G401 (cell line): ENCODE data around the gene PDCL3. TPM values are rescaled to one million over a fixed set of nuclear protein-coding genes. Genes with fewer than 3 reads are reported as not detected.

ENCODE experiments used
- DNase-seq: peaks from one replicate; pipeline ENCODE4 v3.0.0-alpha.2; 2015; ENCODE audit warnings: low spot score
- in situ Hi-C: cut with HindIII; loops from 2 replicates; pipeline ENCODE4 v1.10.0; 2016; ENCODE audit warnings: low sequenced_read_pairs, mixed read lengths
- total RNA-seq: library from RNA; depleted of rRNA; stranded (reverse); fragments of >200 nt; shearing (Covaris generic); gene quantifications from 2 replicates; pipeline ENCODE4 v1.2.3, GENCODE V29; 2014; rRNA removed

PDCL3 gene
- total RNA-seq: 3.1 and 19.1 TPM in 2 replicates

DNA sequence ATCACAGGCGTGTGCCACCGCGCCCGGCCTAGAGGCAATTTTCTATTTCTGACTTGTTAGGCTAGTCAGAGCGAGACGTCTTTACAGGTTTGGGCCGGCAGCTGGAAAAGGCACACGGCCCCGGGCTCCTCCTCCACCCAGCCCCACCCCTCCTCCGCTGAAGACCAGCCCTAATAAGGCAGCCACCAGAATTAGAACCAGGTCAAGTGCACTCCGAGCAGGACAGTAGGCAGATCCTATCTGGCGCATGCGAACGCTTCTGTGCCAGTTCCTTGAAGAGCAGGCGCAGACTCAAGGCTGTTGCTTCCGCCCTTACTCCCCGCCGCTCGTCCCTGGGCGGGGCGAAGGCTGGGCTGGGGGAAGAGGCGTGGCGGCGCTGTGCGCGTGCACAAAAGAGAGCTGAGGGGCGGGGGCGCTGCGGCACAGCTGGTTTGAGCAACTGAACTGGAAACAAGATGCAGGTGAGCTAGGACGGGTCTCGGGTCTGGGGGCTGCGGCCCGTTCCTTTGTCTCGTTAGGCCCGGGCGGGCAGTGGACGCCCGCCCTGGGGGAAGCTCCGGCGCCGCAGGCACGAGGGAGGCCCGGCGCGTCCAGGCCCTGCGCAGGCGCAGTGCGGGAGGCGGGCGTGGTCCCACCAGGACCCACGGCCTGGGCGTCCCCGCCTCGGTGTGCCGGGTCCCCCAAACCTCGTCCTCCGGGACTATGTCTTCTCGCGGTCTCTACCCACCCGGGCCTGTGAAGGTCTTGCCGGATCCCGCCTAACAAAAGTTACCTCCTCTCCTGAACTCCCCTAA, at the start of gene PDCL3:
Gene PDCL3 (plus strand): TSS at position 381 of the 794 bp plus-strand sequence. CDS start 75 bp downstream, at position 456.
- peak; percentile 99 for DNase-seq
- in situ Hi-C loops: no loop called here

DNA sequence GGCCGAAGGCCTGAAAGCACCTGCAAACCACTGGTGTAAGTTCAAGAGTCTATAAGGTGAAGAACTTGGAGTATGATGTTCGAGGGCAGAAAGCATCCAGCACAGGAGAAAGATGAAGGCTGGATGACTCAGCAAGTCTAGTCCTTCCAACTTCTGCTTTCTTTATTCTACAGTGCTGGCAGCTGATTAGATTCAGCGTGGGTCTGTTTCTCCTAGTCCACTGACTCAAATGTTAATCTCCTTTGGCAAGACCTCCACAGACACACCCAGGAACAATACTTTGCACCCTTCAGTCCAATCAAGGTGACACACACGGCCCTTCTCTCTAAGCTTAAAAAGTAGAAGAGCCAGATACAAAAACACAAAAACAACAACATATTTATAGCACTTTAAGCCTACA, 49.1 kb upstream of the PDCL3 start:
- DNase-seq: no peak
- in situ Hi-C loops: no loop called here

DNA sequence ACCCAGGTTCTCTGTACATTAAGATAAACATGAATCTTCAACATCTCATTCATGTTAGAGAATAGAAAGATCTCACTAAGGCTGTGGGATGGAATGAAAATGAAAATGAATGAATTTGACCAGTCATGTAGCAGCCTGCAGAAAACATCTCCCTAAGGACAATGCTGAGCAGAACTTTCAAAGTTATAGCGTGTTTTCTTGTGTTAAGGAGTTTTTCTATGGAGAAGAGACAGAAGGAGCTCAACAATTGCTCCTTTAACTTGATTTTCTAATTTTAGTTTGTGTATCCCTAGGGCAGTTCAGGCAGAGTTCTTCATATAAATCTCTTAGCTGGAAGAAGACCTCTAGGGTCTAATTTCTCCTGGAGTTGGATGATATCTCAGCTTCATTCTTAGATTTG, 45.2 kb upstream of the PDCL3 start:
- no peak for DNase-seq
- in situ Hi-C loops: no loop called here

DNA sequence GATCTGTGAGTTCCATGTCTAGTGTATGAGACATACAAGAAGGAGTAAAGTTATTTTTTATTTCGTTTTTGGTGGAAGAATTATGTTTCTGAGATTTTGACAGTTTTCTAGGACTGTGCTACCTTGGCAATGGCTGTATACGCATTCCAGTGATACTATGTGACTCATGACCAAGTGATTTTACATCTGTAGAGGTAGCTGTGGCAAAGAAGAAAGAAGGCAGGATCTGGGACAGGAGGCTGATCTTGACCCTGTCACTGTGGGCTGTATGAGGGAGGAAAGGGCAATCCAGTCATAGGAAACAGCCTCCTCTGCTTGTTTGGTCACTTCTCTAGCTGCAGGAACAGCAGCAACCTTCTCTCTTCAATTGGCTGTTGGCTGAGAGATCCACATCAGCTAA, 44.0 kb upstream of the PDCL3 start:
- DNase-seq: no peak
- in situ Hi-C loops: no loop called here

DNA sequence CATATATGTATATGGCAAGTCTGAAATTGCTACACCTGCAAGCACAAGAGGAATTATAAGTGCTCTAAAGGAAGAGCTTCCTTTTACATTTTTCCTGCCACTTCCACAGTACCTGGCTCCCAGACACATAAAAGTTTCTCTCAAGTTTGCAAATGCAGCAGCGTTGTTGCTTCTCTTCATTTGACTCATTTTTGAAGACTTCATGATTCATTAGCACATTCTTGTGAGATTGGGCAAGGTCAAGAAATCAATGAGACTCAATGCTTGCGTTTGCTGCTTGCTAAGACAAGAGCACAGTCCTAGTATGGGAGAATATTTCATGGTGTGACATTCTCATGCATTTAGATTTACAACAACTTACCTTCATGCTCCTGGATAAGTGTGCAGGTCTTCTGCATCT, 42.6 kb upstream of the PDCL3 start:
- in situ Hi-C loops: no loop called here

DNA sequence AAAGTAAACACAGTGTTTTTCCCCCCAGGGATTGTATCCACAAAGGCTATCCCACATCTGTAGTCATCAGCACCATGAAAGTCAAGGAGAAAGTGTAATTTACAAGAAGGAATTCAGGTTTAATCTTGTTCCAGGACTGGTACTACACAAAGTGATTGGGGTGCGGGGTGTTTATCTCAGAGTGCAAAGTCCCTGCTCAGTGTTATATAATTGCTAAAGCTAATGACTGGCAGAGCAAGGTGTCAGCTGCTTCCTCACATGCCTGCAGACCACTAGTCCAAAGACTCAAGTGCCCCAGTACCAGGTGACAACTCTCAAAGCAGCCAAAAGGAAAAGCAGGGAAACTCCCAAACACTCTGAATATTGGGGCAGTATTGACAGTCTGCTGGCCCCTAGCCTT, 40.4 kb upstream of the PDCL3 start:
- in situ Hi-C loops: no loop called here
- no peak for DNase-seq

More for the DNA sequence above, 42.6 kb upstream of the PDCL3 start:
- no peak for DNase-seq

DNA sequence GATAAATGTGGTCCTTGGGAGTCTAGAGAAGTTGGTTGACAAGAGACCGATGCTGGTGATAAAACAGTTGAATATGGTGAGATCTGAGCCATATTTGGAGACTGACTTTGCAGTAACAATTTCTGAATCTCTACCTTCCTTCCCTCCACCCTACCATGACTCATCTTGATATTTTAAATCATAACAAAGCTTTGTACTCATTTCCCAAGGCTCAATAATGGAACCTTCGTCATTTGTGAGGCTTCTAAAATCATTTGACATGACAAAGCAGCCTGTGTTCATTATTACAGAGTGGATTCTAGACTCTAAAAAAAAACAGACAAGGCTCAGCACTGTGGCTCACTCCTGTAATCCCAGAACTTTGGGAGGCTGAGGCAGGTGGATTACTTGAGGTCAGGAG, 38.5 kb upstream of the PDCL3 start:
- in situ Hi-C loops: no loop called here
- no peak for DNase-seq

DNA sequence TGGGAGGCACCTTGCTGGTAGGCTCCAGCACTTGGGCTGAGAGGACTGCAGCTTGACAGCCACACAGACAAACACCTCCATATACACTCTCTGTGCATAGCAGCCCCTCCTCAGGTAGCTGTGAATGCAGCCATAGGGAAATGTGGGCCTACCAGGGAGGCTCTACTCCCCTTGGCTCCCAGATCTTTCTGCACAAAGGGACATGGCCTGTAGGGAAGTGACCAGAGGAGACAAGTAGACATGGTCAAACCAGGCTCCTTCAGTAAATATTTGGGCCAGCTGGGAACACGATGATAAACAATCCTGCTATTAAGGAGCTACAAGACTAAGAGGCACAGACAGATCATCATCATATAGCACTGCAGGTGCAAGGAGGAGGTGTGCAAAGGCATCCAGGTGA, 35.9 kb upstream of the PDCL3 start:
- in situ Hi-C loops: no loop called here
- no peak for DNase-seq

DNA sequence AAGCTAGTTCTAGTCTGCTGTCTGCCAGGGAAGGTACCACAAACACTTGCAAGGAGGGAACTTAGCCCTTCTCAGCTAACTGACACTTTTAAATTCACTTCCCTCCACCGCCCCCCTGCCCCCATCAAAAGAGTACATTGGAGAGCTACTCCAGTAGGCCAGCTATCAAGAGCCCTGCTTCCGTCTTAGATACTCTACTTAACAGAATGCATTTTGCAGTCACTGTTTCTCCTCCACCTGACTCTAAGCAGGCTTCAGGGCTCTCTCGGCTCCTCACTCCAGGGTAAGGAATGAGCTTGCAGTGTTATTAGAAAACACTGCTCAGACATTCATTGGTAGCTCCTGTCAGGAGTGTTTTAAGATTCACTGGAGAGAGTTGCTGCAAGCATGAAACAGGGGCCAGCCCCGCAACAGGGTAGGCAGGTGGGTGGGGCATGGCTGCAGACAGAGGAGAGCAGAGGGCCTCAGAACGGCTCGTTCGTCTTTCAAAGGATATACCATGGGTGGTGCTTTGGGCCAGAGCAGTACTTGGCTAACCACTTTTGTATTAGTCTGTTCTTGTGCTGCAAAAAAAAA, 35.3 kb upstream of the PDCL3 start:
- DNase-seq: no peak
- in situ Hi-C loops: no loop called here

DNA sequence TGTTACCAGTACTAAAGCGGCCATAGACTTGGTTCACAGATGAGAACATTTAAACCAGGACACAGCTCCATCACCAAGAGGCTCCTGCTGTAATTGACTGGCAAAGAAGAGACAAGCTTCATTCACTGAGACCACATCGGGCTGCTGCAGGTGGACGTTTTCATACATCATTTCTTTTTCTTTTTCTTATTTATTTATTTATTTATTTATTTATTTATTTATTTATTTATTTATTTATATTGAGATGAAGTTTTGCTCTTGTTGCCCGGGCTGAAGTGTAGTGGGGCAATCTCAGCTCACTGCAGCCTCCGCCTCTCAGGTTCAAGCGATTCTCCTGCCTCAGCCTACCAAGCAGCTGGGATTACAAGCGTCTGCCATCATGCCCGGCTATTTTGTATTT, 33.6 kb upstream of the PDCL3 start:
- in situ Hi-C loops: no loop called here
- DNase-seq: no peak

DNA sequence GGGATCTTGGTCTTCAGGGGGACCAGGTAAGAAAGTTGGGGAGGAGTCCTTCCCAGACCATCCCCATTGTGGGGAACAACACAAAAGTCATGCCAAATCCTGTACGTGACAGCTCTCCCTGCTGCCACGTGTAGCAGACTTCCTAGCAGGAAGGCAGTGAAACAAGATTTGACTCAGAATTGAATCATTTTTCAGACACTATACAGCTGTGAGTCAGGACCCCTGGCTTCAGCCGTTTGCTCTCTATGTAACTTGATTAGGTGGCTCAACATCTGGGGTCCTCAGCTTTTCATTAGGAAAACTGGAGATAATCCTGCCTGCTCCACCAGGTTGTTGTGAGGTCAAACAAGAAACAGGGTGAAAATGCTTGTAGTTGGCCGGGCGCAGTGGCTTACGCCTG, 32.9 kb upstream of the PDCL3 start:
- no peak for DNase-seq
- in situ Hi-C loops: no loop called here

DNA sequence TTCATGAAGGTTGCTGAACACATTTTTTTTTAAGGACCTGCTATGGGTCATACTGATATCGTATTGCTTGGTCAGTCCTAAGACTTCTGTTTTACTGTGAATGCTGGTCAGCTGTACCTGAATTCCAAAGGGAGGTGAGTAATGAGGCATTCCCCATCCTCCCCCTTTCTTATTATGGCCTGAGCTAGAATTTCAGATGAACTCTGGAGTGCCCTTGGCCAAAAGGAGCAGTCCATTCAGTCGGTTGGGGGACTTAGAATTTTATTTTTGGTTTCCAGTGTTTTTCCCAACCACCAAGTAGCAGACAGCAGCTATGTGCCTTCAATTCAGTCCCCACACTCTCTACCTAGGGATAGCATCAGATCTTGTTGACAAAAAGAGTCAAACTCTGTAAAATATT, 26.9 kb upstream of the PDCL3 start:
- in situ Hi-C loops: no loop called here
- no peak for DNase-seq

DNA sequence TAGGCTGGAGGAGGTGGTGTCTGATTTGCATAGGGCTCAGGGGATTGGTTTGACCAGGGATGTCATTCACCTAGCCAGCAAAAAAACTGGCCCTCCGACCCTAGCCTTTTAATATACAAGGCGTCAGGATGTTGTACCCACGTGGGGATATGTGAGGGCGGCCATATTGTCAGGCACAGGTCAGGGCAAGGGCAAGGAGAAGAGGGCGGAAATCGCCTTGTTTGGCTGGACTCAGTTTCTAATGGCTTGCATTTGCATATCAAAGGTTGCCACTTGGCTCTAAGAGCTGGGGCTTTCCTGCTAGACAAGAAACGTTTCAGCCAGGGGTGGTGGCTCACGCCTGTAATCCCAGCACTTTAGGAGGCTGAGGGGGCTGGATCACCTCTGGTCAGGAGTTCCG, 24.9 kb upstream of the PDCL3 start:
- in situ Hi-C loops: no loop called here
- no peak for DNase-seq

DNA sequence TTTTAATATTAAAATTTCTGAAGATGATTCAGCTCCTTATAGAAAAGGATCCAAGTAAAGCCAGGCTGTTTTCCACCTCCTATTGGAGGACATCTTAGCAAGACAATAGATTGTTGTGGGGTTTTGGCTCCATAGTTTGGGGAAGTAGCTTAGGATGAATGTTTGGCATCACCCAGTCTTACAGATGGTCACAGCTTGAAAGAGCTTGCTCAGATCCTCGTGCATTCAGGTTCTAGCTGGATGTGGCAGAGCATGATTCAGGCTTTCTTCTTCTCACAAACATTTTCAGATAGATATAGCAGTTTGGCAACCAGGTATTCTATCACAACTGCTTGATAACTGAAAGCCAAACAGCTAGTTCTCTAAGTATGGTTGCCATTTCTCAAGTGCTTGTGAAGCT, 23.6 kb upstream of the PDCL3 start:
- in situ Hi-C loops: no loop called here
- DNase-seq: peak; percentile 57

DNA sequence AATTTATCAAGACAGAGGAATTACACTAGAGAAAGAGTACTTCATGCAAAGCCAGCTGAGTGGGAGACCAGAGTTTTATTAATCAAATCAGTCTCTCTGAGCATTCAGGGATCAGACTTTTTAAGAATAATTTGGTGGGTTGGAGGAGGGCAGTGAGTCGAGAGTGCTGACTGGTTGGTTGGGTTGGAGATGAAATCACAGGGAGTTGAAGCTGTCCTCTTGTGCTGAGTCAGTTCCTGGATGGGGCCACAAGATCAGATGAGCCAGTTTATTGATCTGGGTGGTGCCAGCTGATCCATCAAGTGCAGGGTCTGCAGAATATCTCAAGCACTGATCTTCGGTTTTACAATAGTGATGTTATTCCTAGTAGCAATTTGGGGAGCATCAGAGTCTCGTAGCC, 21.4 kb upstream of the PDCL3 start:
- in situ Hi-C loops: no loop called here
- no peak for DNase-seq

DNA sequence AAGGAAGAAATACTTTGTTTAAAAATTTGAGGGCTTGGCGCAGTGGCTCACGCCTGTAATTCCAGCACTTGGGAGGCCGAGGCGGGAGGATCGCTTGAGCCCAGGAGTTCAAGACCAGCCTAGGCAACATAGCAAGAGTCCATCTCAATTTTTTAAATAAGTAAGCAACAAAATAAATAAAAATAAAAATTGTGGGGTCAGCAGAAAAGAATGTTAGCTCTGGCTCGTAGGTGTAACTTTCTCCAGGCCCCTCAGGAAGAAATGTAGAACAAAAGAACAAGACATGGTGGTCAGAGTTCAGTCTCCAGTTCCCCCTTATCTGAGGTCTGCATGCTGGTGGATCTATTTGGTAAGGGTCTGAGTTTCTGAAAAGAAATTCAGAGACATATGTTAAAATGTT, 20.4 kb upstream of the PDCL3 start:
- in situ Hi-C loops: no loop called here
- no peak for DNase-seq

DNA sequence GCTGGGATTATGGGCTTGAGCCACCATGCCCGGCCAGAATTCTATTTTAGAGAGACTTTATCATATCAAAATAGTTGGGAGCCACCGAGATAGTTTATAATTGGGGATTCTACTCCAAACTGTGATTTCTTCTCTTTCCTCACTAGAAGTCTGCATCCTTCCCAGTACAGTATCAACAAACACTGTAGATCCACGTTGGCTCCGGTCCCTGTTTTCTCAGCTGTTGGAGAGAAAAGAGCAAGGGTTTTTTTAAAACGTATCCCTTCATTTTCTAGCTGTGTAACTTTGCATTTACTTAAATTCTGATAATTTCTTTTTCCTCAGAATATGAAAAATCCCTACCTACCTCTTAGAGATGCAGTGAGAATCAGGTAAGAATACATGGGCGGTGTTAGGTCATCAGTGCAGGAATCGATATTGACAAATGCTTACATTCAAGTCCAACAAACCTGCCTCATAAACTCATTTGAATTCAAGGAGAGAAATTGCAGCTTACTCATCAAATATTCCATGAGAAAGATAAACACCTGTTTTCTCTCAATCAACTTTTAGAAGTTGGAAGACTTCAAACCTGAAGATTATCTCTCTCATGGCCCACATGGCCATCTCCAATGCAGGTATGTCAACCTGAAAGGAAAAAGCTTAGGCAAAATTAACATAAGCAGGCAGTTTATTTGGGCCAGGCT, 17.7 kb upstream of the PDCL3 start:
- no peak for DNase-seq
- in situ Hi-C loops: no loop called here

DNA sequence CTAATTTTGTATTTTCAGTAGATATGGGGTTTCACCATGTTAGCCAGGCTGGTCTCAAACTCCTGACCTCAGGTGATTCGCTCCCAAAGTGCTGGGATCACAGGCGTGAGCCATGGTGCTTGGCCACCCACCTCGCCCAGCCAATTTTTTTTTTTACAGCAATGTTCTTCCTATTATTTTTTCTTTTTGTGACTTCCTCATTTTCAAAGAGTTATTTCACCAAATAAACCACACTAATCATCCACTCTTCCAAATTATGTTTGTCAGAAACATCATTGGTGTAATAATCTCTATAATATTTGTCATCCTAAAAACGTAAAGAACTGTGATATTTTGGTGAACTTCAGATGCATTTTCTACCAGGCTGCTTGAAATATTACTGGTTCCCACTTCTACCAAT, 16.3 kb upstream of the PDCL3 start:
- in situ Hi-C loops: no loop called here

DNA sequence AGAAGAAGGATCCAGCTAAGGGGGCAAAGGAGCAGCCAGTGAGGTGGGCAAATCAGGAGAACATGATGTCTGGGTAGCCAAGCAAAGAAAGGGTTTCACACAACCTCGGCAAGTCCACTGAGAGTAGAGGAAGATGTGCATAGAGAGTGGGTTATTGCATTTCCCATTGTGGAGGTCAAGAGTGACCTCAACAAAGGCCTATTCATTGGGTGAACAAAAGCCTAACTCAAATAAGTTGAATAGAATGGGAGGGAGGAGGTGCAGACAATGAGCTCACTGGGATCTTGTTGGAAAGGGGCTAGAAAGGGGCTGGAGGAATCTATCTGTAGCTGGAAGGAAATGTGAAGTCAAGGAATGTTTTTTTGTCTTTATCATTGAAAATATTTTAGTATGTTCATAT, 14.0 kb upstream of the PDCL3 start:
- in situ Hi-C loops: no loop called here
- no peak for DNase-seq

More for the DNA sequence above, 16.3 kb upstream of the PDCL3 start:
- no peak for DNase-seq

DNA sequence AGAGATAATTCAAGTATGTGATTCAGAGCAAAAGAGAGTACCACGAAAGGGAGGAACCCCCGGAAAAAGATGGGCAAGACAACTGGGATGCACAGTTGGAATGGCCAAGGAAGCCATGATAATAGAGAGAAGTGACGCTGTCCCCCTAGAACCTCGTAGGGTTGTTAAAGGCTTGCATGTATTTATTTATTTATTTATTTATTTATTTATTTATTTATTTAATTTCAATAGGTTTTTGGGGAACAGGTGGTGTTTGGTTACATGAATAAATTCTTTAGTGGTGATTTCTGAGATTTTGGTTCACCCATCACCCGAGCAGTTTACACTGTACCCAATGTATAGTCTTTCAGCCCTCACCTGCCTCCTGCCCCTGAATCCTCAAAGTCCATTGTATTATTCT, 11.5 kb upstream of the PDCL3 start:
- in situ Hi-C loops: no loop called here

More for the DNA sequence above, 11.5 kb upstream of the PDCL3 start:
- DNase-seq: no peak
